Activated CD8-positive, alpha-beta memory T cell treated with anti-CD3 and anti-CD28 coated beads for 4 hours (primary cell): ENCODE data around the gene BLOC1S3.

ENCODE experiments used
- DNase-seq, 2 donors: peaks; one replicate each; pipeline ENCODE4 v3.0.0-alpha.2; 2020; ENCODE audit warnings: low read depth in 2 of 2

The BLOC1S3 gene

DNA sequence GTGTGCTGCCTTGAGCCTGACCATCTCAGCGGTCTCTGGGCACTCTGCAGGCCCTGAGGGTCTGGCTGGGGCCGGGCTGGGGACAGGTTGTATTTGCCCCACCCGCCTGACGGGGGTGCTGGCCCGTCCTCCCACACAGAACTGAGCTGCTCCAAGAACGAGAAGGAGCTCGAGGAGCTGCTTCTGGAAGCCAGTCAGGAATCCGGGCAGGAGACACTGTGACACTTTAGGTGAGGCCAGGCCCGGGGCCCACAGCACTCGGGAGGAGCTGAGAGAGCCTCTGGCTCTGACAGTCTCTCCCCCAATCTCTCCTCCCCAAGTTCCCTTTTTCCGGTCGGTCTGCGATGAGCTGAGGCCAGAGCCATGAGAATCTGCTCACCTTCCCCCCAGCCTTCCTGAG lies 32.3 kb upstream of the BLOC1S3 start:
- no peak for DNase-seq

DNA sequence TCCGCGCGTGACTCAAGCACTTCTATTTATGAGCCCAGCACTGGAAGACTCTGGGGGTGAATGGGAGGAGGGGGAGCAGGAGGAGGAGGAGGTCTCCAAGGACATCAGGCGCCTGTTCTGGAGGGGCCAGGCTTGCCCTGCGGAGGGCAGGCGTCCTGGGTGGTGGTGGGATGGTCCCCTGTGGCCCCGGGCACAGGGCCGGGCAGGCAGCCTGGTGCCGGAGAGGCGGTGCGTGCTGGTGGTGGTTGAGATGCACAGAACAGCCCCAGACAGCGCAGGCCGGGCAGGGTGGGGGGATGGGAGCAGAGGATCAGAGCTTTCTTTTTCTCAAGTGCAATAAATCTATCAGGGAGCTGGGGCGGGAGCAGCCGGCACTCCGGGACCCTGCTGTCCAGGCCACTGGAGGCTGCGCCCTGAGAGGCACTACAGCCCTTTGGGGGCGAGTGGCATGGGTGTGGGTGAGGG lies 31.8 kb upstream of the BLOC1S3 start:
- no peak for DNase-seq

DNA sequence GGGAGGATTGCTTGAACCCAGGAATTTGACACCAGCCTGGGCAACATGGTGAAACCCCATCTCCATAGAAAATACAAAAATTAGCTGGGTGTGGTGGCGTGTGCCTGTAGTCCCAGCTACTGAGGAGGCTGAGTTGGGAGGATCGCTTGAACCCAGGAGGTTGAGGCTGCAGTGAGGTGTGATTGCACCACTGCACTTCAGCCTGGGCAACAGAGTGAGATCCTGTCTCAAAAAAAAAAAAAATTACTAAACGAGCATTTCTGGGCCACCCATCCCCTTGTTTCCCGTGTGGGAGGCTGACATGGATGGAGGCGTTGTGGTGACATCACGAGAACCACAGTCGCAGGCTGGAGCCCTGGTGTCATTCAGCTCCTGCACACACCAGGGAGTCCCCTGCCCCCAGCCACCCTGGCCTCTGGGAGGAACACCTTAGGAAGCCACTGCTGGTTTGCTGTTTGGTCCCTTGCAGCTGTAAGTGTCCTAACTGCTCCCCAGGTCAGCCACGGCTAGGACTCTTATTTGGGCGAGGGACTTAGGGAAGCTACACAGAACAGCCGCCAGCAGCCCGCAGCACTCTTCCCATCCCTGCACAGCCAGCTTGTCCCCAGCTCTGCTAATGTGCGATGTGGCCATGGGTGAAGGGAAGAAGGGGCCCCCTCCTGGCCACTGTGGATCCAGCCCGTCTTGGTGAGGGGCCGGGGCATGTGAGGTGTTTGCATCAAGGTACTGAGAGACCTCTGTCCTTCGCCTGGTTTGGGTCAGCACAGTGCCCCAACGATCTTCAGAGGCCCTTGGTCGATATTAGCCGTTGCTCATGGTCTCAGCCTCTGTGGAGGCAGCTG lies 30.5 kb upstream of the BLOC1S3 start:
- DNase-seq = no peak

DNA sequence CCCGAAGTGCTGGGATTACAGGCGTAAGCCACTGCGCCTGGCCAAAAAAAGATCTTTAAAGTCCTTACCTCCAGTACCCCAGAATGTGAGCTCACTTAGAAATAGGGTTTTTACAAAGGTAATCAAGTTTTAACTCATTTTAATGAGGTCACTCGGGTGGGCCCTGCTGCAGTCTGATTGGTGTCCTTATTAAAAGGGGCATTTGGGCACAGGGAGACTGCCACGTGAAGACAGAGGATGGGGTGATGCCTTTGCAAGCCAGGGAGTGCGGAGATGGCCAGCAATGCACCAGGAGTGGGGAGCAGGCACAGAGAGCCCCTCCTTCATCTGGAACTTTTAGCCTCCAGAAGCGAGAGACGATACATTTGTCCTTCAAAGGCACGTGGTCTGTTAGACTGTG lies 29.5 kb upstream of the BLOC1S3 start:
- DNase-seq = no peak

DNA sequence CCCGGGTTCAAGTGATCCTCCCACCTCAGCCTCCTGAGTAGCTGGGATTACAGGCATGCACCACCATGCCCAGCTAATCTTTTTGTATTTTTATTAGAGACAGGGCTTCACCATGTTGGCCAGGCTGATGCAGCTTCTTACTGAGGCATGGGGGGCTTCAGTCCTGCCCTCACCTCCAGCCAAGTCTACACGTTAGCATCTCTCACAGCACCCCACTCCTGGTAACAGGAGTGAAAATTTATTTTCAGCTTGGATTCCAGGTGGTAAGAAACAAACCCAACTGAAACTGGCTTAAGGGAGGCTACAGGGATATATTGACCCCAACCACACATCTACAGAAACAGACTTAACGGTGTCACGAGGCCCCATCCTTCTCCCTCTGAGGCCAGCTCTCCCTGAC lies 28.4 kb upstream of the BLOC1S3 start:
- no peak for DNase-seq

DNA sequence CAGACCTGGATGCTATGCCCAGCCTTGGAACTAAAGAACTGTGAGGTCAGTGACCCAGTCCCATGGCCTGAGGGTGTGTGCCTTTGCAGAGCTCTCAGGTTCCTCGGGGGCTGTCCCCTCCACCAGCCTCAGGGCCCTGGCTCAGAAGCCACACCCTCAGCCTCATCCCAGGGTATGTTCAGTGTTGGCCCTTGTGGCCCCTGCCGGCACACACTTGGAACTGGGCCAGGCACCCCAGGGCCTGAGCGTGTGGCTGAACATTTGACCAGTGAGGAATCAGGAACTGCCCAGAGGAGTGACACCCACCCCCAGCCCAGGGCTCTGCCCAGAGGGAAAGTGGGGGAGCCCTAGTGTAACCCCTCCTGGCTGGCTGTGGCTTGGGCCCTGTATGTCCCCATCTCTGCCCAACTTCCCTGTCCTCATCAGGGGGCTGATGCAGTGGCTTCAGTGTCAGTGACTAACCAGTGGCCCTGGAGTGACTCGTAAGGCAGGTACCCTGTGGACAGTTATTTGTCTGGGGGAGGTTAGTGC lies 27.8 kb upstream of the BLOC1S3 start:
- no peak for DNase-seq

DNA sequence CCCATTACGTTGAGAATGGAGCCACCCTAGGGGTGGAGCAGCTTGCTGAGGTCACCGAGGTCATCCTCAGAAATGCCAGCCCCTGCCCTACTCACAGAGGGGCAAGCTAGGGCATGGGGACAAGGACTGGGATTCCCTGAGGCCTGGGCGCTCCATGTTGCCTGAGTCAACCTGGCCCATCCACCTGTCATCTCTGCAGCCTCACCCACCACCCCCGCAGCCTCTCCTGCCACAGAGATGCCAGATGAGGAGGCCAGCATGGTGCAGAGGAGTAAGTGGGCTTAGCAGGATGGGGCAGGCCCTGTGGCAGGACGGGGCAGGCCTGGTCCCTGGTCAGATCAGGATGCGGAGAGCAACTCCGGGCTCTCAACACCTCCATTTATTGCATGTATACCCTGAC lies 27.3 kb upstream of the BLOC1S3 start:
- DNase-seq = no peak

DNA sequence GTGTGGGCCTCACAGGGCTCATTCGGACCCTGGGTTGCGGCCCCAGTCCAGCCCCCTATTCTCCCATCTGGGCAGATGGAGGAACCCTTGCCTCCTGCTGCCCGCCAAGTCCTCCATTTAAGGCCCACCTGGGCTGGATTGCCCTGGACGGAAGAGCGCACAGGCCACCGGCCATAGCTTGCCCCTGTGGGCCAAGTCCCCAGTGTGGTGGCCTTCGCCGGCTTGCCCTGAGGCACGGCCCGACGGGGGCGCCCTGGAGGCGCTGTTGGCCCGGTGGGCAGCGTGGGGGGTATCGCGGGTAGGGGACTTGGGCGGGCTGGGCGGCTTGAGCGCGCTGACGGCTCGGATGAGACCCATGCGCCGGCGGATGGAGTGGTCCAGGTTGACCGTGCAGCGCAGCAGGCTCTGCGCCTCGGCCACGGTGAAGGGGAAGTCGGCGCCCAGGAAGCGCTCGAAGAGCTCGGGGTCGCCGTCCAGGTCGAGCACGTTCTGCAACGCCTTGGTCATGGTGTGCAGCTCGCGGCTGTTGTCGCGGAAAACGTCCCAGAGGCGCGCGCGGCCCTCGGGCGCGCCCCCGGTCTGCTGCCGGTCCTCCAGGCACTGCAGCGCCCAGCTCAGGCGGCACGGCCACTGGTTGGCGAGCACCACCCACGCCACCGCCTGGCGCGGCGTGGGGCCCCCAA lies 26.6 kb upstream of the BLOC1S3 start:
- no peak for DNase-seq

DNA sequence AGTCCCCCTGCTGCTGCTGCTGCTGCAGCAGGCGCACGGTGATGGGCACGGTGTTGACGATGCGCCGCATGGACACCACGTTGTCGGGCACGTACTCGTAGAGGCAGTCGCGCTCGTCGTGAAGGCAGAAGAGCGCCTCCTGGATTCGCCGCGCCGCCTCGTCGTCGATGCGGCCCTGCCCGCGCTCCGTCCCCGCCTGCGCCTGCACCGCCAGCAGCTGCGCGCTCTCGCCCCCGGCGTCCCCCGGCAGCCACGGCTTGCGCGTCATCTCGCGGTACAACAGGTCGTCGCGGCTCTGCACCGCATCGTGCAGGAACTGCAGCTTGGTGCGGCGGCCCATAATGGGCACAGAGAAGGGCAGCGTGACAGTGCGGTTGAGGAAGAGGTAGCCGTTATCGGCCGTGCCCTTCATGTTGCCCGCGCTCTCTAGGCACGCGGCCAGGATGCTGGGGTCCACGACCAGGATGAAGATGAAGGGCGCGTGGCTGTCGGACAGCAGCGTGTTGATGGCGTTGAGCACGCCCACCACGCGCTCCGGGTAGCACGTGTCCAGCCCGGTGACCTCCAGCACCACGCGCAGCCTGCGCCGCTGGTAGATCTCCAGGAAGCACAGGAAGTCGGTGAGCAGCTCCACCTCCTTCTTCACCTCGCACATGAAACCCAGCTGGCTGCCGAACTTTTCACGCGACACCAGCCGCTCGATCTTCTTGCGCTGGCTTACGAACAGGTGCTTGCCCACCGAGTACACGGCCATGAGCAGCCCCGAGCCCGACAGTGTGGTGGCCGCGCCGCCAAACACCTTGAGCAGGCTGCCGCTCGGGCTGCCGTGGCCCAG lies 25.9 kb upstream of the BLOC1S3 start:
- peak in 1 of 2 donors; percentile 23 for DNase-seq

DNA sequence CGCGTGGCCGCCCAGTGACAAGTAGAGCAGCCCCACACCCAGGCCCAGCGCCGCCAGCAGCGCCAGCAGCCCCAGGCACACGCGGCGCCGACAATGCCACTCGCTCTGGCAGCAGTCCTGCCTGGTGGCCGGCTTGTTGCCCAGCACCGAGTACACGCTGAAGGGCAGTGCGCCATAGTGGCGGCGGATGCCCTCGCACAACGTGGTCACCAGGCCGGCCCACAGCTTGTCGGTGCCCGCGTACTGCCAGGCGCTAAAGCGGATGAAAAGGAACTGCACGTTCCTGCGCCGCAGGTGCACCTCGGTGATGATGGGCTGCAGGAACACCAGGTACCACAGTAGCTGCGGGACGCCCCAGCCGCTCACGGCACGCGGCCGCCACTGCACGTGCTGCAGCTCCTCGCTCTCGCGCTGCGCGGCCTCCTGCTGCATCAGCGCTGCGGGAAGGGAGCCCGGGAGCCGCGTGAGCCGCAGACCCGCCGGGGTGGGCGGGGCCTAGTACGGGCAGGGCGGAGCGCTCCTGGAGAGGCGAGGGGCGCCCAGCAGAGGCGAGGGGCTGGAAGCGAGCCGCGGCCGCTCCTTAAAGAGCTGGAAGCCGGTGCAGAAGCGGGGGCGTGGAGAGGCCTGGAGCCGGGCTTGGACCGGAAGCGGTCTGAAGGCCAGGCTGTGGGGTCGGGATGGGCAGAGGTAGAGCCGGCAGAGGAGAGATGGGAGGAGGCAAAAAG lies 25.1 kb upstream of the BLOC1S3 start:
- peak in 1 of 2 donors; percentile 7 for DNase-seq

DNA sequence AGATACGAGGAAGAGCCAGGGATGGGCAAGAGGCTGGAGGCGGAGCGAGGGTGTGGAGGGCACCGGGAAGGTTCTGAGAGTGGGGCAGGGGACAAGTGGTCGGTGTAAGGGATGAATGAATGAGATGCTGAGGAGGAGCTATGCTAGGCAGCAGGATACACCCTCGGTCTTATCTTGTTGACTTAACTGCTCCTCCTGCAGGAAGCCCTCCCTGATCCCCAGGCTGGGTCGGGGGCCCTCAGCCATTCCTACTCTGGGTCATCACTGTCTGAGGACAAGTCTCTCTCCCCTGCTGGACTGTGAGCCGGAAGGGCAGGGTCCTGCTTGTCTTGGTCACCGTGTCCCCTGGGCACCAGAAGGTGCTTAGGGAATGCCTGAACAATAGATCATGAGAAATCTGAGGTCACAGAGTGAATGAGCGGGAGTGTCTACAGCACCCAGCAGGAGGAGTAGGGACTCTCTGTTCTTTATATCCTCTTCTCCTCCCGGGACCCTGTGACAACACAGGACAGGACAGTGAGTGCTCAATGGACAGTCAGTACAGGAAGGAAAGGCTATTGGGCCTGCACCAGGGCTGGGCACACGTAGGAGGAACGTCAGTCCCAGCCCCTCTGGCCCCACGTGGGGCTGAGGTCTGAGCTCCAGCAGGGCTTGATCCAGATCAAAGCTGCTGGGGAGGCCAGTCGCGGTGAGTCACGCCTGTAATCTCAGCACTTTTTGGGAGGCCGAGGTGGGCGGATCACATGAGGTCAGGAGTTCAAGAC lies 24.3 kb upstream of the BLOC1S3 start:
- no peak for DNase-seq

DNA sequence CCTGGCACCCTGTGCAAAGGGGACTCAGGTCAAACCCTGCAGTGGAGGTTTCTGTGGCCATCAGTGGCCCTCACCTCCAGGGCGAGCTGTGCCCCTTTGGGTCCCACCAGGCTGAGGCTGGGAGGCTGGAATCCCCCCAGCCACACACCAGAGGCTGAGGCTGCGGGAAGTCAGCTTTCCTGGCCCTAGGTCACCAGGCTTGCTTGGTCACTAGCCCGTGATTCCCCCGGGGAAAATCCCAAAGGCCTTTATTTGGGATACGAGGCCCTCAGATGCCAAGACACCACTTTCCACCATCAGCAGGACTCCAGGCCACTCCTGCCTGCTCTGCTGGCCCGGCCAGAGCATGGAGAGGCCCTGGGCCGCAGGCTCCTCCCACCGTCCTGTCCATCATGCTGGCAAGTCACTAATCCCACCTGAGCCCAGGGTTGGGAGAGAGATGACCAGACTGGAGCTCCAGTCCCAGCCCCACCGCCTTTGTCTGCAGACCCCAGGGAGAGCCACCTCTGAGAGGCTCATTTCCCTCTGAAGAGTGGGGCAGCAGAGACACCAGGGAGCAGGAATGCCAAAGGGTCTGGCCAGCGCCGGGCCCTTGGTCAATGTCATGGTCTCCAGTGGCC lies 22.5 kb upstream of the BLOC1S3 start:
- DNase-seq = no peak

DNA sequence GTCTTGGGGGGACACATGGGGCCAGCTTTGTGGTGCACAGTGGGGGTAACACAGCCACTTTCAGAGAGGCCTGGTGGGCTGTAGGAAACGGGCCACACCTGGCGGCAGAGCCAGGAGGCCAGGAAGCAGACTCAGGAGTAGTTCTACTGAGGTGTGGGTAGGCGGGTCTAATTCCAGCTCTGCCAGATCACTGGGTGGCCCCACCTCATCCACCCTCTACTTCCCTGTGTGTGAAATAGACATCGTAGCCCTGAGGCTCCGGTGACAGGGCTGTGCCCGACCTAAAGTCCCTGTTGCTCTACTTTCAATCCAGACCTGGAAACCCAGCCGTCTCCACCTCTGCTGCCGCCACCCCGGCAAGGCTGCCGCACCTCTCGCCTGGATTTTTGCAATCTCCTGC lies 21.8 kb upstream of the BLOC1S3 start:
- no peak for DNase-seq

DNA sequence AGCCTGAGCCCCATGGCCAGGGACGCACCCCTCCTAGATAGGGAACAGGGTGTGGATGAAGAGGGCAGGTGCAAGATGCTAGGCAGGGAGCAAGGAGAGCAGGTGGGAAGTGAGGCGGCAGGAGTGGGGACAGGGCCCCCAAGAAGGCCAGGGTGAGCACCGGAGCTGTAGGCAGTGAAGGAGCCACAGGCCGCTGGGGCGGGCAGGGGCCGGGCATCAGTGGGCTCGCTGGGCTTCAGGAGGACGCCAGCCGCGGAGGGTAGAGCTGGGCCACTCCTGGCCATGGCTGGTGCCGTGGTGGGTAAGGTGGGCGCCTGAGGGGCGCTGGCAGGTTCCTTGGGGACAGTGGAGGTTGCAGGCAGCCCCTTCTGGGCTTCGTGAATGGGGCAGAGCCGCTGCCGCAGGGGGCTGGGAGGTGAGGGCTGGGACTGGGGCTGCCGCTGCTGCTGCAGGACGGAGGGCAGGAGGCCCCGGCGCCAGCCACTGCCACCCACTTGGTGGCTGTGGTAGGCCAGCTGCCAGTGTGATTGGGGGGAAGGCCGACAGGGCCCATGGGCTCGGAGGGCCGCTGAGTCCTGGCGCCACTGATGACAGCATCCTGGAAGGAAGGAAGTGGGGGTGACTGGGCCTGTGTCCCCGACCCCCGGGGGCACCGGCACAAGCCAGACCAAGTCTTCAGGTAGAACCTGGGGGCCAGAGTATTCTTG lies 19.9 kb upstream of the BLOC1S3 start:
- DNase-seq = no peak

DNA sequence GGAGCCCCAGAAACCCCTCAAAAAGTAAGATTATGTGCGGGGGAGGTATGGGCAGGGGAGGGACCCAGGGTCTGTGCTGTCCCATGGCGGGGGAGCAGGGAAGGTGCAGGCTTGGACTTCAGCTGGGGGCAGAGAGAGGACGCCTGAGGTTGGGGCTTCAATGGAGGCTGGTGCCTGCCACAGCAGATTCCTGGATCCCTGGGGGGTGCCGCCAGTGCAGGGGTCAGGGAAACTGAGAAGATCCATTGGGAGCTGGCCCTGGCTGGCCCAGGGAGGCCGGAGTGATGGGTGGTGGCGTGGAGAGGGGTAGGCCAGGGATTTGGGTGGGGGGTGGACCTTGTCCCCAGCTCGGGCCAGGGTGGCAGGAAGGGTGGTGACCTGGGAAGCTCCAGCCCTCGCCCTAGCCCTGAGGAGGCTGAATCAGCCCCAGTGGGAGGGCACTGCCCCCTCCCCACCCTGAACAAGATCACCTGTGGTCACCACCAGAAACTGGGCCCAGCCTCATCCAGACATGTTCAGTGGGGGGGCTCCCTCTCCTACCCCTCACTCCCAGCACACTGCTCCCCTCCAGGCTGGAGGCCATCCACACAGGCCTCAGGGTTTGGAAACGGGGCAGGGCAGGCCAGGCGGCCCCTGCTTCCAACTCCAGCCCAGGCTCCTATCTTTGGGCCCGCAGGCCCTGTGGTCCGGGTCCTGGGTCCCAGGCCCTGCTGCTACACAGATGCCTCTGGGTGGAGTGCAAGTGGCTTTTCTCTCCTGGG lies 19.2 kb upstream of the BLOC1S3 start:
- DNase-seq = no peak

DNA sequence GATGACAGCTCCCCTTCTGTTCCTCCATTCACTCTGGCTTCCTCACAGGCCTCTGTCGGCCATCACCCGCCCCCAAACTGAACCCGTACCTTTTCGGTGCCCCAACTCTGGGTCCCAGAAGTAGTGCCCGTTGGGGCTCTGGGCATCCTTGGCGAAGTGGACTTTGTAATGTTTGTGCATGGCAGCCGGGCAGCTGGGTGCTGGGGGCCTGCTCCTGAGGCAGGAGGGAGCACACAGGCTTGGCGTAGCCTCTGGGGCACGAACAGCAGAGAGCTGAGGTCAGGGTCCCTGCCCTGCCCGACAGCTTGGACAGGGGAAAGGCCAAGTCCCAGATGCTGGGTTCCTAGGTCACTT lies 18.6 kb upstream of the BLOC1S3 start:
- DNase-seq = no peak

DNA sequence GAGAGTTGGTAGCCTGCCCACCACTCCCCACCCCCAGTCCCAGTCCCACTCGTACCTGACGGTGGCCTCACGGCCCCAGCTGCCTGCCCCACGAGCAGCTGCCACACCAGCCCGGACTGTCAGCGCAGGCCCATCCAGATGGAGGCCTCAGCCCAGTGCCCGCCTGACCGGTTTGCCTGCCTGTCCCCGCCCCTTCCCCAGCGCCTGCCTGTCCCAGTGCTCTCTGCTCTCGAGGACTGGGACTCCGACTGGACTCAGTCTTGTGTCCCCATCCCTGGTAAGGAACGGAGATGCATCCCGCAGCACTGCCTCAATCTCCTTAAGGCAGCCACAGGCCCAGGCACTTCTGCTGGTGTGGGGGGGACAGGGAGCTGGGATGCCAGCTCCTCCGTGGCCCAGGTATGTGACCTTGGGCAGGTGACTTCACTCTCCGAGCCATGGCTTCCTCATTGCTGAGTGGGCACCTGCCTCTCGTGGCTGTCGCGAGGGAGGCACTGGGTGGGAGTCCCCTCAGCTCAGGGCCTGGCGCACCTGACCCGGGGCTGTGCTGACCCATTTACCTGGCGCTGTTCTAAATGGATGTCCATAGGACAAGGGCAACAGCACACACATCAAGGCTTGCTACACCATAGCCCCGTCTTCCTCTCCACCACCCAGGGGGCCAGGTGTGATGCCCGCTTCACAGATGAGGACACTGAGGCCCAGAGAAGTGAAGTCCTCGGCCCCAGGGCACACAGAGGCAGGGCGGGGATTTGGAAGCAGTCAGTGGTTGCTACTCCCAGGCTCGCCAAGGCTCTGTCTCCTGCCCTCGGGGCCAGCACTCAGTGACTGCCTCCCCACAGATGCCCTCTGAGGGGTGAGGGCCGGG lies 17.5 kb upstream of the BLOC1S3 start, which contains the start of gene NKPD1:
Gene NKPD1 (minus strand): TSS at position 113 of the 868 bp plus-strand sequence. CDS start 832 bp downstream, outside the sequence.
- DNase-seq = no peak
